Stimulated activated CD4-positive, alpha-beta T cell treated with anti-CD3 and anti-CD28 coated beads, Interleukin-4, amount 100 ng/mL, for 24 hours (primary cell): ENCODE measurements around the gene BANF1.

ENCODE experiments used
- DNase-seq: peaks from one replicate; pipeline ENCODE4 v3.0.0-alpha.2; 2020

The BANF1 gene

DNA sequence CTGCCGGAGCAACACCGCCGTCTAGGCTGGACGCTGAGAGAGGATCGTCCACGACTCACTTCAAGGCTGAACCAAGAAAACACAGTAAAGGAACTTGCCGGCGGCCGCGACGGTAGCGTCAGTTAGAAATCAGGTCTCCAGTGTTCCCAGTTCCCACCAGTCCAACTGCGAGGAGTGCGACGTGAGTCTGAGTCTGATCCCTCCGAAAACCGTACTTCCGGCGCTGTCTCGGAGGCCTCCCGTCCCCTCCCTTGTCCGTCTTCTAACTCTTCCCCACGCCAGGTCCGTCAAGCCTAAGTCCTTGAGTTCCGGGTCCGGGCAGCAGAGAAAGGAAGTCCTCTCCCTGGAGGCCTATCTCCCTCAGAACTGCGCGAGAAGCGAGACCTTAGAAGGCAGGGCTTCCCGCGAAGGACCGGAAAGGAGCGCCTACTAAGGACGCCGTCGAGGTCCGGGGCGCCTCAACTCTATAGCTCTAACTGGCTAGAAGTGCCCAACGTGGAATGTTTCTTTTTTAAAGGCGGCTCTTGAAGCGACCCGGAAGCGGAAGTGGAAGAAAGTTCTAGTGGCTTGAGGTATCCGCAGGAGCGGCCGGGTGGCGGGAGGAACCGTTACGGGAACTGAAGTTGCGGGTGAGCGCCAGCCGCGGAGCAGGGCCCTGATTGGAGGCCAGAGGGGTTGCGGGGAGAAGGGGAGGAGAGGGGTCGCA, at the start of gene BANF1, which contains the start of gene EIF1AD:
Gene BANF1 (plus strand): TSS at position 562 of the 706 bp plus-strand sequence. CDS start 748 bp downstream, outside the sequence.
Gene EIF1AD (minus strand): TSS at position 216 of the 706 bp plus-strand sequence. CDS start 1,768 bp downstream, outside the sequence.
- DNase-seq = peak; percentile 94

GRCh38 chr11:65953471-65953870, 48.8 kb upstream of the BANF1 start:
- no peak for DNase-seq

GRCh38 chr11:65954771-65955170, 47.5 kb upstream of the BANF1 start:
- no peak for DNase-seq

DNA sequence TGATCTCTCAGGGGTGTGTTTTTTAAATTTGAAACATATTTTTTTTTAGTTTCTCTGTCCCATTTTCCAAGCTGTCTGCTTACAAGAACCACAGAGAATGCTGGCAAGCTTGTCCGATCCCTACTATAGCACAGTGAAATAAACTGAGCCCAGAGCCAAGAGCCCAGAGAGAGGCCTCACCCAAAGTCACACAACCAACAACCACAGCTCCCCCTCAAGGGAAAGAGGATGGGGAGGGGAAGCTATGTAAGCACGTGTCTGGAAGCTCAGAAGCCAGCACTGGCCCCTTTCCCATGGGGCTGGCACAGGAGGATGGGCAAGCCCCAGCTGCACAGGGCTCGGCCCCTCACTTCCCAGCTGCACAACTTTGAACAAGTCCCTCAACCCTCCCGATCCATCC, 44.0 kb upstream of the BANF1 start:
- no peak for DNase-seq

DNA sequence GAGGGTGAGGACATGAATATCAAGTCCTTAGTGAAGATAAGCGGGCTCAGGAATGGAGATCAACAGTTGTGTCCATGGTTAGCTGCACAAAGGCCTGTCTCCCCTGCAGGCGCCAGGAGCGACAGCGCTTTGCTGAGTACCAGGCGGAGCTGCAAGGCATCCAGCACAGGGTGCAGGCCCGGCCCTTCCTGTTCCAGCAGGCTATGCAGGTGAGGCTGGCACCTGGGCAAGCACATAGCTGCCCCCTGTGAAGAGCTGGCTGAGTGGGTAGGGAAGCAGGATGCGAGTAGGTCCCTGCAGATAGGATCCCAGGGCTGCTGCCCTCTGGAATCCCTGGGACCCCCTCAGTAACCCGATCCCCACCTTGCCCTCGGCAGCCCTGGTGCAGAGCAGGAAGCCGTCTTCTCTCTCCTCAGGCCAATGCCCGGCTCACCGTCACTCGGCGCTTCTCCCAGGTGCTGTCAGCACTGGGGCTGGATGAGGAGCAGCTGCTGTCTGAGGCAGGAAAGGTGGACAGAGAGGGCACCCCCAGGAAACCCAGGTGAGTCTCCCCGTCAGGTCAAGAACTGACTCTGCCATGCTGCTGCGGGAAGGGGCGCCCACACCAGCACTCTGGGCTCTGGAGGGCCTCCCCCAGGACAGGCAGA, 43.4 kb upstream of the BANF1 start:
- no peak for DNase-seq

- DNase-seq = no peak
These were observed 41.5 kb upstream of the BANF1 start for GRCh38 chr11:65960824-65961266.

GRCh38 chr11:65961267-65962140, 40.8 kb upstream of the BANF1 start, which contains the start of gene SART1:
TSS of gene SART1 (plus strand) at chr11:65961734. CDS start at chr11:65961781, 47 bp downstream.
- DNase-seq = peak; percentile 97

GRCh38 chr11:65962141-65962564, 40.1 kb upstream of the BANF1 start:
- DNase-seq = no peak

DNA sequence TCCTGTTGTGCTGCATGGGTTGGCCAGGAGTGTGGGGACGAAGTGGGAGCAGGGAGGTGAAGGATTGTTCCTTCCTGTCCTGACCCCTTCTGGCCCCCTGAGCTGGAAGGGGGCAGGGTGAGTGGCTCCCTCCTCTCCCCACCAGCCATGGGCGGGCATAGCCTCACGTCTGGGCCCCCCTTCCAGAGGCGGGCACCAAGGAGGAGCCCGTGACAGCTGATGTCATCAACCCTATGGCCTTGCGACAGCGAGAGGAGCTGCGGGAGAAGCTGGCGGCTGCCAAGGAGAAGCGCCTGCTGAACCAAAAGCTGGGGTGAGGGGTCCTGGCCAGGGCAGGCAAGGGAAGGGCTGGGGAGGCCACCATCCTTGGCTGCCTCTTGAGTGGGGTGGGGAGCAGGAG, 37.4 kb upstream of the BANF1 start:
- no peak for DNase-seq

DNA sequence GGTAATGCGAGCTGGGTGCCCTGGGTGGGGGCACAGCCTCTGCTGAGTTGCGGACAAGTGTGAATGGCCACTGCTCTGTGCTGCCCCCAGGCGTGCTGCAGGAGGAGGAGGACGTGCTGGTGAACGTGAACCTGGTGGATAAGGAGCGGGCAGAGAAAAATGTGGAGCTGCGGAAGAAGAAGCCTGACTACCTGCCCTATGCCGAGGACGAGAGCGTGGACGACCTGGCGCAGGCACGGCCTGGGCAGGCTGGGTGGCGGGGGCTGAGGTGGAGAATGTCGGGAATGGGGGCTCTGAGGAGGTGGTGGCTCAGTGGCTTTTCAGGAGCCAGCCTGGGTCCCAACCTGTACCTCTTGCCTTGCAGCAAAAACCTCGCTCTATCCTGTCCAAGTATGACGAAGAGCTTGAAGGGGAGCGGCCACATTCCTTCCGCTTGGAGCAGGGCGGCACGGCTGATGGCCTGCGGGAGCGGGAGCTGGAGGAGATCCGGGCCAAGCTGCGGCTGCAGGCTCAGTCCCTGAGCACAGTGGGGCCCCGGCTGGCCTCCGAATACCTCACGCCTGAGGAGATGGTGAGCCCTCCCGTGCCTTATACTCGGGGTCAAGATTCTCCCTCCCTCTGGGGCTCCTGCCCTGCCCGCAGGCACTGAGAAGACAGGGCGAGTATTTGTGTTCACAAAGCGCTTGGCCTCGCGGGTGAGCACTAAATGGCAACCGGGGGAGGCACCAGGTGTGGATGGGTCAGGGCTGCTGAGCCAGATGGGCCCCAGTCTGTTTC, 36.1 kb upstream of the BANF1 start:
- no peak for DNase-seq

DNA sequence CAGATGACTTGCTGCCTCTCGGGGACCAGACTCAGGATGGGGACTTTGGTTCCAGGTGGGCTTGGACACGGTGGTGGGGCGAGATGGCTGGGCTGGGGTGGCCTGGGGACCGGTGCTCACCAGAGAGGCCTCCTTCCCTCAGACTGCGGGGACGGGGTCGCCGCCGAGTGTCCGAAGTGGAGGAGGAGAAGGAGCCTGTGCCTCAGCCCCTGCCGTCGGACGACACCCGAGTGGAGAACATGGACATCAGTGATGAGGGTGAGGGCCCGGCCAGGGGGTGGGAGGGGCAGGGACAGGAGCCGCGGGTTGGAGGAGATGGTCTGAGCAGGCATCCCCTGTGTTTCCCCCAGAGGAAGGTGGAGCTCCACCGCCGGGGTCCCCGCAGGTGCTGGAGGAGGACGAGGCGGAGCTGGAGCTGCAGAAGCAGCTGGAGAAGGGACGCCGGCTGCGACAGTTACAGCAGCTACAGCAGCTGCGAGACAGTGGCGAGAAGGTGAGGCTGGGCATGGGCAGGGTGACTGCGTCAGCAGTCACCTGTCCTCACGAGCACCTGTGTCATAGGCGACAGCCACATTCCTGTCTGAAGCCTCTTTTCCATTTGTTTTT, 34.9 kb upstream of the BANF1 start:
- DNase-seq = no peak

DNA sequence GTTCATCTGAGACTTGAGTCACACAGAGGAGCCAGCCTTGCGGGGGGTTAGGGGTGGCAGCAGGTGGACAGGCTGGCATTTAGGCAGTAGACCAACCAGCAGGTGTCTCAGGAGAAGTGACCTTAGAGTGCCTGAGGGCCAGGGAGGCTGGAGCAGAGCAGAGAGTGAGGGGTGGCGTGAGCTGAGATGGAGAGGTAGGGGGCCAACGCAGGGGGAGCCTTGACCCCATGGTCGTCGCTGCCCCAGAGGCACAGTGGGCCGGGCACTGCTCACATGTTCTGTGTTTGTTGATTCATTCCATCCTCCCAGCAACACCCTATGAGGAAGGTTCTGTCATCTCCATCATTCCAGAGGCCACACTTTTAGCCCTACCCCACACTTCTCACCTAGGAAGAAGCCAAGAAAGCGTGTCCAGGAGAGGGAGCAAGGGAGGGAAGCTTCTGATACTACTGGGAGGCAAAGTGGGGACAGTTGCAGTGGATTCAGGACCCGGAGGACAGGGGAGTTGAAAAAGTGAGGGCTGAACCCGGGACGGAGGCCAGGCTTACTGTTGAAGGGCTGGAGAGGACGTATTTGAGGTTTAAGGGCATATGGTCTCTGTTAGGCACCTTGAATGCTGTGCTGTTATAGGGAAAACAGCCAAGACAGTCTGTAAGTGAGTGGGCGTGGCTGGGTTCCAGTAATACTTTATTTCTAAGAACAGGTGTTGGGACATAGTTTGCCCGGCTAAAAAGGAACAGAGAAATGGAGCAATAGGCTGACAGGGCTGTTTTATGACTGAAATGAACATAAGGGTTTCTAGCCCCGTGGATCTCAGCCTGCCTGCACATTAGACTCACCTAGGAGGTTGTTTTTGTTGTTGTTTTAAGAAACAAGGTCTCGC, 33.5 kb upstream of the BANF1 start:
- DNase-seq = no peak

GRCh38 chr11:65972116-65972515, 30.2 kb upstream of the BANF1 start:
- no peak for DNase-seq

- DNase-seq = no peak
These were observed 28.7 kb upstream of the BANF1 start for GRCh38 chr11:65973439-65974110.

DNA sequence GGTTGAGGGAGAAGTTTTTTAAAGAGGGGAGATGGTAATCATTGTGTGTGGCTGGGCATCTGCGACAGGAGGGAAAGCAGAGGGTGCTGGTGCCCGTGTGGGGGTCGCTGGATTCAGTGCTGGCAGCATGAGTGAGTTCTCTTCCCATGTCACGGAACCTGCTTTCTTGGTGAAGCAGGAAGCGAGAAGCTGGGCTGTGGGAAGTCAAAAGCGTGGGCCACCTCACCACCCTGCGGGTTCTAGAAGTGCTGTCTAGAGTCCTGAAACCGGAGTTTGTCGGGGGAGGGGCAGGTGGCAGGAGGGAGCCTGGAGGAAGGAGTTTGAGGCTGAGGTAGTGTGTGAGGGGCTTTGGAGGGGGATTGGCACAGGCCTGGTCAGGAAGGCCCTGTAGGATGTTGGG, 26.5 kb upstream of the BANF1 start:
- no peak for DNase-seq

DNA sequence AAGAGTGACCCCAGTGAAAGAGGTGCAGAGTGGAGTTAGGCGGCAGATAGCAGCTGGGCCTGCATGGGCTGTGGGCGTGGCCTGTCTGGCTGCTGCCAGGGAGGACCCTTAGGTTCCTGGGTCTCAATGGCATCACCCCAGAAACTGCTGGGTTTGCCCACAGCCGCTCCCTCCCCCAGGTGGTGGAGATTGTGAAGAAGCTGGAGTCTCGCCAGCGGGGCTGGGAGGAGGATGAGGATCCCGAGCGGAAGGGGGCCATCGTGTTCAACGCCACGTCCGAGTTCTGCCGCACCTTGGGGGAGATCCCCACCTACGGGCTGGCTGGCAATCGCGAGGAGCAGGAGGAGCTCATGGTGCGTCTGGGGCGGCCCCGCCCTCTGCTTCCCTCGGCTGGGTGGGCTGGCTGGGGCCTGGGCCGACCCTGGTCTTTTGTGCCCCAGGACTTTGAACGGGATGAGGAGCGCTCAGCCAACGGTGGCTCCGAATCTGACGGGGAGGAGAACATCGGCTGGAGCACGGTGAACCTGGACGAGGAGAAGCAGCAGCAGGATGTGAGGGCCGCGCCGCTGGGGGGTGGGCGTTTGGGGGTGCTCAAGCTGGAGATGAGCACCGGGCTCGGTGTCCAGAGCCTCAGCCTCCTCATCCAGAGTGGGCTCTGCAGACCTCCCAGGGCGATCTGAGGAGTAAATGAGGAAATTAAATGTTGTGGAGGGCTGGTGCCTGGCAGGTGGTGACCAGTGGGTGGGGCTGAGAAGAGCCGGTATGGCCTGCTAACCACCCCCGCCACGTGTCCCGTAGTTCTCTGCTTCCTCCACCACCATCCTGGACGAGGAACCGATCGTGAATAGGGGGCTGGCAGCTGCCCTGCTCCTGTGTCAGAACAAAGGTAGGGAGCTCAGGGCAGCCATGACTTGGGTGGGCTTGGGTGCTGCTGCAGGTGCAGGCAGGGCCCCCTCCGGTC, 25.8 kb upstream of the BANF1 start:
- no peak for DNase-seq

DNA sequence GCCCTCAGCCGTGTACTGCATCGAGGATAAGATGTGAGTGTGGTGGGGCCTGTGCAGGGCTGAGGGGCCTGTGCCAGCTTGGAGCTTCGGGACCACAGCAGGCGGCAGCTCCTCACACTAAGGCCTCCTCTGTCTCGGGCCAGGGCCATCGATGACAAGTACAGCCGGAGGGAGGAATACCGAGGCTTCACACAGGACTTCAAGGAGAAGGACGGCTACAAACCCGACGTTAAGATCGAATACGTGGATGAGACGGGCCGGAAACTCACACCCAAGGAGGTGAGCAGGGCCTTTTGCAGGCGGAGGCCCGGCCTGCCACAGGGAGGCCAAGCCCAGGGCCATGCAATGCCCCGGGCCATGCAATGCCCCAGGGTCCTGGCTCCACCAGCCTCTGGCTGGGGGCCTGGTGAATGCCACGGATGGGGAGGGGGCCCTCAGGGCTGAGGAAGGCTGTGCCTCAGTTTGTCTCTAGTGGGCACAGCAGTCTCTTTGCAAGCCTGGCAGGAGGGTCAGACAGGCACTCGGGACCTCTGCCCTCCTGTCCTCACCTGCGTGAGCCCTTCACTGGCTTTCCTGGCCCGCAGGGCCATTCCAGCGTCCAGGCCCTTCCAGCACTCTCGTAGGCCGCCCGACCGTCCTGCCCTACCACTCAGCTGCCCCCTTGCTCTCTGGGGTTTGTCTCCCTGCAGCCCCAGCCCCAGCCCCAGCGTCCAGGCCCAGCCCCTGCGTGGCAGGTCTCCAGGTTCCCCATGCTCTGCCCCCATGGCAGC, 24.5 kb upstream of the BANF1 start:
- DNase-seq = no peak
